Measurements from ENCODE around the gene LAMA3. TPM values are rescaled to one million over a fixed set of nuclear protein-coding genes. Genes with fewer than 3 reads are reported as not detected.

Gene LAMA3
- total and polyA plus RNA-seq, 2 donors (not counting 1 experiment from before 2014, with no cell fraction given): 0.75 to 13.2 TPM

DNA sequence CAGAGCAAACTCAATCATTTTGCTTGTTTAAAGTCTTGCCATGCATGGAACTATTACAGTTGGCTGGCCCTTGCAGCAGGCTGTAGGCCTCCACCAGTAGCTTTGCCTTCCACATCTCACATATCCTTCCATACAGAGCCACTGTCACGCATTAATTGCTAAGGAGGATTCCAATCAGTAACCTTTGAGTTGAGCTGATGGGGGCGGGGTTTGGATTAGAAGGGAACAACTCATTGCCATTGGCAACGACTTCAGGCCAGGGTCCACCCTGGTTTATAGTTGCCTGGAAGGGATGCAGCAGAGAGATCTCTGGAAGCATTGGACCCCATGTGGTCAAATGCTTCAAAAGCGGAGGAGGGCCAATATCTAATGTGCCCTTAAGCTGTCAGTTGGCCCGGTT is 262.0 kb downstream of the LAMA3 start:
- no peaks in the 10 kb centered on the region for H3K36me3 ChIP-seq (ENCODE audit: control insufficient read depth, insufficient read depth, low read length)
- no peaks in the 10 kb centered on the region for H3K9me3 ChIP-seq (ENCODE audit: control insufficient read depth, insufficient read depth, low read depth, low read length)
- no peak overlapping the region for H2AFZ ChIP-seq (ENCODE audit: low read length)
- no peak overlapping the region for H3K9ac ChIP-seq (ENCODE audit: insufficient read depth, low read length)
- no peak for DNase-seq (ENCODE audit: low read depth in 2 of 2)
- H3K27me3 ChIP-seq (ENCODE audit: control insufficient read depth, insufficient read depth, low read length): peaks cover 2% of the 10 kb centered on the region
- H3K4me3 ChIP-seq (replicated peaks in 1 of 4; ENCODE audit: control extremely low read depth in 1 of 4, insufficient read depth in 1 of 4, low read depth in 3 of 4, low read length in 4 of 4): no peak overlapping the region
- H4K20me1 ChIP-seq (ENCODE audit: control insufficient read depth, extremely low read depth, insufficient read depth, low read length): no peaks in the 10 kb centered on the region
- no peaks in the 10 kb centered on the region for H3K4me1 ChIP-seq (ENCODE audit: control insufficient read depth, extremely low read depth, insufficient read depth, low read length)
- TF ChIP-seq, protein P1, sequence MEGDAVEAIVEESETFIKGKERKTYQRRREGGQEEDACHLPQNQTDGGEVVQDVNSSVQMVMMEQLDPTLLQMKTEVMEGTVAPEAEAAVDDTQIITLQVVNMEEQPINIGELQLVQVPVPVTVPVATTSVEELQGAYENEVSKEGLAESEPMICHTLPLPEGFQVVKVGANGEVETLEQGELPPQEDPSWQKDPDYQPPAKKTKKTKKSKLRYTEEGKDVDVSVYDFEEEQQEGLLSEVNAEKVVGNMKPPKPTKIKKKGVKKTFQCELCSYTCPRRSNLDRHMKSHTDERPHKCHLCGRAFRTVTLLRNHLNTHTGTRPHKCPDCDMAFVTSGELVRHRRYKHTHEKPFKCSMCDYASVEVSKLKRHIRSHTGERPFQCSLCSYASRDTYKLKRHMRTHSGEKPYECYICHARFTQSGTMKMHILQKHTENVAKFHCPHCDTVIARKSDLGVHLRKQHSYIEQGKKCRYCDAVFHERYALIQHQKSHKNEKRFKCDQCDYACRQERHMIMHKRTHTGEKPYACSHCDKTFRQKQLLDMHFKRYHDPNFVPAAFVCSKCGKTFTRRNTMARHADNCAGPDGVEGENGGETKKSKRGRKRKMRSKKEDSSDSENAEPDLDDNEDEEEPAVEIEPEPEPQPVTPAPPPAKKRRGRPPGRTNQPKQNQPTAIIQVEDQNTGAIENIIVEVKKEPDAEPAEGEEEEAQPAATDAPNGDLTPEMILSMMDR (conservative IDR thresholded peaks at IDR 0.05 in 1 of 2, IDR thresholded peaks at IDR 0.05 in 1 of 2; ENCODE audit: low read depth in 1 of 2, low read length in 2 of 2): no peak
- no peak for TF ChIP-seq EZH2 (IDR thresholded peaks at IDR 0.05; ENCODE audit: low read length, missing control alignments)
- H3K4me2 ChIP-seq (ENCODE audit: extremely low read depth, insufficient read depth, low read length): no peak overlapping the region
- H3K27ac ChIP-seq (ENCODE audit: insufficient read depth, low read length): no peak overlapping the region
- no peaks in the 10 kb centered on the region for H3K79me2 ChIP-seq (ENCODE audit: control insufficient read depth, insufficient read depth, low read length)

DNA sequence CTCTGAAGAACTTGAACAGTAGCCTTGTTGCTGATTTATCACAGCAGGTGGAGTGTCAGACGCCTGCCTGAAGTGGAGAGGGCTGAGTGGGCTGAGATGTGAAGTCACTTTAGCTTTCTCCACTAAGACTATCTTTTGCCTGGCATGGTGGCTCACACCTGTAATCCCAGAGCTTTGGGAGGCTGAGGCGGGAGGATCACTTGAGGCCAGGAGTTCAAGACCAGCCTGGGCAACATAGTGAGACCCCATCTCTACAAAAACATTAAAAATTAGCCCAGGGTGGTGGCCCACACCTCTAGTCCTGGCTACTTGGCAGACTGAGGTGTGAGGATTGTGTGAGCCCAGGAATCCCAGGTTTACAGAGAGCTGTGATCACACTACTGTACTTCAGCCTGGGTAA is 264.7 kb downstream of the LAMA3 start:
- Histone ChIP-seq H2AFZ (ENCODE audit: low read length) (no peak overlapping the region), H3K4me1 (ENCODE audit: control insufficient read depth, extremely low read depth, insufficient read depth, low read length) (no peaks in the 10 kb centered on the region)
- no peak for DNase-seq (ENCODE audit: low read depth in 2 of 2)

GRCh38 chr18:23956483-23956882 is 267.2 kb downstream of the LAMA3 start:
- H3K4me3 ChIP-seq (replicated peaks in 1 of 4; ENCODE audit: control extremely low read depth in 1 of 4, insufficient read depth in 1 of 4, low read depth in 3 of 4, low read length in 4 of 4): no peak overlapping the region
- no peaks in the 10 kb centered on the region for H4K20me1 ChIP-seq (ENCODE audit: control insufficient read depth, extremely low read depth, insufficient read depth, low read length)
- no peak for DNase-seq (ENCODE audit: low read depth in 2 of 2)
- no peaks in the 10 kb centered on the region for H3K79me2 ChIP-seq (ENCODE audit: control insufficient read depth, insufficient read depth, low read length)
- H3K4me1 ChIP-seq (ENCODE audit: control insufficient read depth, extremely low read depth, insufficient read depth, low read length): no peaks in the 10 kb centered on the region
- no peak overlapping the region for H2AFZ ChIP-seq (ENCODE audit: low read length)
- peaks cover 5% of the 10 kb centered on the region for H3K27me3 ChIP-seq (ENCODE audit: control insufficient read depth, insufficient read depth, low read length)
- TF ChIP-seq, protein P1 (conservative IDR thresholded peaks at IDR 0.05 in 1 of 2, IDR thresholded peaks at IDR 0.05 in 1 of 2; ENCODE audit: low read depth in 1 of 2, low read length in 2 of 2): peak in 1 of 2 donors; percentile 1
- no peak for TF ChIP-seq EZH2 (IDR thresholded peaks at IDR 0.05; ENCODE audit: low read length, missing control alignments)
- H3K9ac ChIP-seq (ENCODE audit: insufficient read depth, low read length): no peak overlapping the region
- H3K9me3 ChIP-seq (ENCODE audit: control insufficient read depth, insufficient read depth, low read depth, low read length): no peaks in the 10 kb centered on the region
- H3K36me3 ChIP-seq (ENCODE audit: control insufficient read depth, insufficient read depth, low read length): no peaks in the 10 kb centered on the region
- no peak overlapping the region for H3K4me2 ChIP-seq (ENCODE audit: extremely low read depth, insufficient read depth, low read length)
- H3K27ac ChIP-seq (ENCODE audit: insufficient read depth, low read length): no peak overlapping the region

More for the DNA sequence above, 264.7 kb downstream of the LAMA3 start:
- no peak for TF ChIP-seq EZH2 (IDR thresholded peaks at IDR 0.05; ENCODE audit: low read length, missing control alignments)
- TF ChIP-seq, protein P1 (conservative IDR thresholded peaks at IDR 0.05 in 1 of 2, IDR thresholded peaks at IDR 0.05 in 1 of 2; ENCODE audit: low read depth in 1 of 2, low read length in 2 of 2): no peak
- no peaks in the 10 kb centered on the region for H3K9me3 ChIP-seq (ENCODE audit: control insufficient read depth, insufficient read depth, low read depth, low read length)
- H3K36me3 ChIP-seq (ENCODE audit: control insufficient read depth, insufficient read depth, low read length): no peaks in the 10 kb centered on the region
- H3K4me3 ChIP-seq (replicated peaks in 1 of 4; ENCODE audit: control extremely low read depth in 1 of 4, insufficient read depth in 1 of 4, low read depth in 3 of 4, low read length in 4 of 4): no peak overlapping the region
- H3K27ac ChIP-seq (ENCODE audit: insufficient read depth, low read length): no peak overlapping the region
- no peaks in the 10 kb centered on the region for H3K79me2 ChIP-seq (ENCODE audit: control insufficient read depth, insufficient read depth, low read length)
- no peak overlapping the region for H3K4me2 ChIP-seq (ENCODE audit: extremely low read depth, insufficient read depth, low read length)
- H3K27me3 ChIP-seq (ENCODE audit: control insufficient read depth, insufficient read depth, low read length): peaks cover 5% of the 10 kb centered on the region
- H3K9ac ChIP-seq (ENCODE audit: insufficient read depth, low read length): no peak overlapping the region
- no peaks in the 10 kb centered on the region for H4K20me1 ChIP-seq (ENCODE audit: control insufficient read depth, extremely low read depth, insufficient read depth, low read length)
